PC-9 (cell line): ENCODE results near the gene TANGO2. TPM values are rescaled to one million over a fixed set of nuclear protein-coding genes. Genes with fewer than 3 reads are reported as not detected.

Experiments used
- BruUV-seq: library from RNA; stranded (reverse); fragments of 400-500 nt; replicated peaks from 2 replicates; lab custom pipeline; 2021; lab: Mats Ljungman, UMichigan
- CTCF ChIA-PET: fragments of 300-600 bp; sonication (Branson Sonifier 250); formaldehyde crosslinking; loops from one replicate; lab custom pipeline; 2022; ENCODE audit warnings: antibody characterized with exemption; lab: Charles Lee
- POLR2A ChIA-PET: fragments of 300-600 bp; sonication (Branson Sonifier 250); formaldehyde crosslinking; loops from one replicate; lab custom pipeline; 2022; ENCODE audit warnings: antibody characterized with exemption; ENCODE audit not compliant: unreplicated experiment; lab: Charles Lee
- DNase-seq, 2 experiments: peaks; one replicate each; pipeline versions ENCODE4 v3.0.0 to v3.0.0-alpha.2; 2015 to 2022; ENCODE audit warnings: mixed read lengths in 1 of 2
- H2AFZ ChIP-seq: fragments of 200-600 bp; sonication (generic); 2 replicates; pipeline ENCODE4 v1.8.1; 2017; ENCODE audit warnings: antibody characterized with exemption
- H3F3A ChIP-seq: fragments of 200-600 bp; sonication (generic); 2 replicates; pipeline ENCODE4 v1.8.1; 2017; ENCODE audit warnings: antibody characterized with exemption, mild to moderate bottlenecking, low read depth; ENCODE audit not compliant: insufficient read depth
- H3K27ac ChIP-seq: fragments of 200-600 bp; sonication (generic); 2 replicates; pipeline ENCODE4 v1.6.1; 2016; ENCODE audit warnings: mixed run types
- H3K27me3 ChIP-seq: fragments of 200-600 bp; sonication (generic); 2 replicates; pipeline ENCODE4 v1.6.1; 2016; ENCODE audit warnings: low read depth, mixed run types; ENCODE audit not compliant: insufficient read depth
- H3K36me3 ChIP-seq: fragments of 200-600 bp; sonication (generic); 2 replicates; pipeline ENCODE4 v1.6.1; 2016; ENCODE audit warnings: low read depth, mixed run types
- H3K4me1 ChIP-seq: fragments of 200-600 bp; sonication (generic); replicated peaks from 2 replicates; pipeline ENCODE4 v1.6.1; 2016; ENCODE audit warnings: mixed run types; ENCODE audit not compliant: insufficient read depth
- H3K4me2 ChIP-seq: fragments of 200-600 bp; sonication (generic); 2 replicates; pipeline ENCODE4 v1.6.1; 2017; ENCODE audit warnings: mixed run types
- H3K4me3 ChIP-seq: fragments of 200-600 bp; sonication (generic); 2 replicates; pipeline ENCODE4 v1.6.1; 2016; ENCODE audit warnings: mixed run types
- H3K79me2 ChIP-seq: fragments of 200-600 bp; sonication (generic); 2 replicates; pipeline ENCODE4 v1.6.1; 2017; ENCODE audit warnings: low read depth, mixed run types
- H3K9me2 ChIP-seq: fragments of 200-600 bp; sonication (generic); 2 replicates; pipeline ENCODE4 v1.8.1; 2017; ENCODE audit warnings: mild to moderate bottlenecking; ENCODE audit not compliant: insufficient read depth
- H3K9me3 ChIP-seq: fragments of 200-600 bp; sonication (generic); 2 replicates; pipeline ENCODE4 v1.8.1; 2016; ENCODE audit warnings: low read depth; ENCODE audit not compliant: insufficient read depth
- H4K20me1 ChIP-seq: fragments of 200-600 bp; sonication (generic); 2 replicates; pipeline ENCODE4 v1.8.1; 2017; ENCODE audit not compliant: insufficient read depth
- EZH2 ChIP-seq: fragments of 200-600 bp; sonication (generic); IDR thresholded peaks from 2 replicates; pipeline ENCODE4 v1.8.0; 2017; ENCODE audit warnings: antibody characterized with exemption, low read depth
- intact Hi-C: fragments of 100-400 bp; cut with micrococcal nuclease; formaldehyde crosslinking; loops from one replicate; pipeline ENCODE4 v1.10.0; 2022; ENCODE audit not compliant: unreplicated experiment
- total RNA-seq: library from RNA; stranded (reverse); gene quantifications from 2 replicates; pipeline ENCODE4 v1.2.3, GENCODE V29; 2021
- TF ChIP-seq, protein P1 (sequence below): fragments of 200-600 bp; sonication (generic); conservative IDR thresholded peaks from 2 replicates; pipeline ENCODE4 v1.6.1; 2017; ENCODE audit warnings: mixed run types, antibody characterized with exemption, mild to moderate bottlenecking, moderate library complexity

The TANGO2 gene
- total RNA-seq, 1 experiment from 2014 or later: 22.4 TPM

- DNase-seq: no peak
- Histone ChIP-seq H3K4me1 (peaks cover 9% of the 10 kb centered on the region; the same call in 1 of the 2 replicates), H3K4me2 (no peak overlapping the region), H3K9me3 (no peaks in the 10 kb centered on the region), H3K4me3 (no peak overlapping the region), H4K20me1 (no peaks in the 10 kb centered on the region), H3K27me3 (no peaks in the 10 kb centered on the region), H2AFZ (no peak overlapping the region), H3K36me3 (no peaks in the 10 kb centered on the region), H3F3A (no peaks in the 10 kb centered on the region), H3K9me2 (no peaks in the 10 kb centered on the region), H3K79me2 (peaks cover 17% of the 10 kb centered on the region; the same call in 1 of the 2 replicates), H3K27ac (no peak overlapping the region)
- CTCF ChIA-PET: no interaction called here
- POLR2A ChIA-PET: no interaction called here
- no TSS peak for BruUV-seq
- intact Hi-C loops: no loop called here
- no peak for TF ChIP-seq EZH2
- TF ChIP-seq, protein P1, sequence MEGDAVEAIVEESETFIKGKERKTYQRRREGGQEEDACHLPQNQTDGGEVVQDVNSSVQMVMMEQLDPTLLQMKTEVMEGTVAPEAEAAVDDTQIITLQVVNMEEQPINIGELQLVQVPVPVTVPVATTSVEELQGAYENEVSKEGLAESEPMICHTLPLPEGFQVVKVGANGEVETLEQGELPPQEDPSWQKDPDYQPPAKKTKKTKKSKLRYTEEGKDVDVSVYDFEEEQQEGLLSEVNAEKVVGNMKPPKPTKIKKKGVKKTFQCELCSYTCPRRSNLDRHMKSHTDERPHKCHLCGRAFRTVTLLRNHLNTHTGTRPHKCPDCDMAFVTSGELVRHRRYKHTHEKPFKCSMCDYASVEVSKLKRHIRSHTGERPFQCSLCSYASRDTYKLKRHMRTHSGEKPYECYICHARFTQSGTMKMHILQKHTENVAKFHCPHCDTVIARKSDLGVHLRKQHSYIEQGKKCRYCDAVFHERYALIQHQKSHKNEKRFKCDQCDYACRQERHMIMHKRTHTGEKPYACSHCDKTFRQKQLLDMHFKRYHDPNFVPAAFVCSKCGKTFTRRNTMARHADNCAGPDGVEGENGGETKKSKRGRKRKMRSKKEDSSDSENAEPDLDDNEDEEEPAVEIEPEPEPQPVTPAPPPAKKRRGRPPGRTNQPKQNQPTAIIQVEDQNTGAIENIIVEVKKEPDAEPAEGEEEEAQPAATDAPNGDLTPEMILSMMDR: no peak
These were observed 5.4 kb downstream of the TANGO2 start for GRCh38 chr22:20026204-20026908.

- Histone ChIP-seq H3K4me2 (no peak overlapping the region), H4K20me1 (no peaks in the 10 kb centered on the region), H3K79me2 (peaks cover 9% of the 10 kb centered on the region; the same call in 1 of the 2 replicates), H3K4me1 (peaks cover 2% of the 10 kb centered on the region; the same call in 1 of the 2 replicates), H3F3A (no peaks in the 10 kb centered on the region), H3K36me3 (no peaks in the 10 kb centered on the region), H3K27ac (no peak overlapping the region), H2AFZ (no peak overlapping the region), H3K9me3 (no peaks in the 10 kb centered on the region), H3K27me3 (no peaks in the 10 kb centered on the region), H3K9me2 (no peaks in the 10 kb centered on the region), H3K4me3 (no peak overlapping the region)
- CTCF ChIA-PET: no interaction called here
- DNase-seq: no peak
- BruUV-seq: no TSS peak
- TF ChIP-seq, protein P1: no peak
- TF ChIP-seq EZH2: no peak
- POLR2A ChIA-PET: no interaction called here
- intact Hi-C loops: no loop called here
These were observed 6.2 kb downstream of the TANGO2 start for GRCh38 chr22:20026996-20027601.

DNA sequence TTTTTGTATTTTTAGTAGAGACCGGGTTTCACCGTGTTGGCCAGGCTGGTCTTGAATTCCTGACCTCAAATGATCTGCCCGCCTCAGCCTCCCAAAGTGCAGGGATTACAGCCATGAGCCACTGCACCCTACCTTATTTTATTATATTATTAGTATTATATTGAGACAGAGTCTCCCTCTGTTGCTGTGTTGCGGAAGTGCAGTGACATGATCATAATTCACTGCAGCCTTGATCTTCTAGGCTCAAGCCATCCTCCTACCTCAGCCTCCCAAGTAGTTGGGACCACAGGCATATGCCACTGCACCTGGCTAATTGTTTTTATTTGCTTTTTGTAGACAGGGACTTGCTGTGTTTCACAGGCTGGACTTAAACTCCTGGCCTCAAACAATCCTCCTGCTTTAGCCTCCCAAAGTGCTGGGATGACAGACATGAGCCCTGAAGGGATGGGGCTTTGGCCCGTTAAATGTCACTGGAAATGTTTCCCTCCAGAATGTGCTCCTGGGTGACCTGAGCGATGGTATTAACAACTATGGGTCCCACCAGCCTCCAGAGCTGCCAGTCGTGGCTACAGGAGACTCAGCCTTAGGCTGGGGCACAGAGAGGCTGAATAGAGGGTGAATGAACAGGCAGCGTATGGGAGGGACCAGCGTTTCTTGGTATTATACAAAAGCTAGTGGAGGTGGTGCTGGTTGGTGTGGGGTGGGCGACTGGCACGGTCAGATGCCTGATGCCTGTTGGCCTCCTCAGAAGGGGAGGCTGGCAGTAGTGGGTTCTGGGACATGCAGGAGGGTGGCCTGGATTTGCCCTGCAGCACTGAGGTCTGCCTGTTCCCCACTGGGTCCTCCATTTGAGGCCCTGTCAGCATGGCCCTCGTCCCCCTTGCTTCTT, 7.3 kb downstream of the TANGO2 start:
- no peak overlapping the region for H3K4me3 ChIP-seq
- TF ChIP-seq, protein P1: peak; percentile 58
- no peak for TF ChIP-seq EZH2
- no peaks in the 10 kb centered on the region for H4K20me1 ChIP-seq
- no peaks in the 10 kb centered on the region for H3F3A ChIP-seq
- no peak for DNase-seq
- H3K79me2 ChIP-seq: 0 out of 2 replicates have a peak, but pooled peaks cover 3% of the 10 kb centered on the region
- no peak overlapping the region for H3K4me2 ChIP-seq
- intact Hi-C loops: no loop called here
- no peak overlapping the region for H2AFZ ChIP-seq
- H3K27me3 ChIP-seq: no peaks in the 10 kb centered on the region
- no peaks in the 10 kb centered on the region for H3K36me3 ChIP-seq
- no TSS peak for BruUV-seq
- H3K27ac ChIP-seq: no peak overlapping the region
- CTCF ChIA-PET: no interaction called here
- no peaks in the 10 kb centered on the region for H3K9me3 ChIP-seq
- no peaks in the 10 kb centered on the region for H3K9me2 ChIP-seq
- POLR2A ChIA-PET: no interaction called here
- no peaks in the 10 kb centered on the region for H3K4me1 ChIP-seq
